SKM-1 (cell line): Measurements from ENCODE around the gene AHI1.

Experiments
- DNase-seq: peaks from one replicate; lab custom pipeline; 2025; ENCODE audit not compliant: unreplicated experiment; lab: John Stamatoyannopoulos, UW

AHI1 gene

DNA sequence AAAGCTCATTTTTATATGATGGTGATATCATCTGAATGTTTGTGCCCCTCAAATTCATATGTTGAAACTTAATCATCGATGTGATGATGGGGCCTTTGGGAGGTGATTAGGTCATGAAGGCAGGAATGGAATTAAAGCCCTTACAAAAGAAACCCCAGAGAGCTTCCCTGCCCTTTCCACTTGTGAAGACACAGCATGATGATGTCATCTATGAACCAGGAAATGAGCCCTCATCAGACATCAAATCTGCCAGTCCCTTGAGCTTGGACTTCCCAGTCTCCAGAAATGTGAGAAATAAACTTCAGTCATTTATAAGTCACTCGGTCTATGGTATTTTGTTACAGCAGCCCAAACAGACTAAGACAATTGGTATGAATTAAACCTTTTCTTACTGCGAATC, 163.4 kb downstream of the AHI1 start:
- DNase-seq: no peak

DNA sequence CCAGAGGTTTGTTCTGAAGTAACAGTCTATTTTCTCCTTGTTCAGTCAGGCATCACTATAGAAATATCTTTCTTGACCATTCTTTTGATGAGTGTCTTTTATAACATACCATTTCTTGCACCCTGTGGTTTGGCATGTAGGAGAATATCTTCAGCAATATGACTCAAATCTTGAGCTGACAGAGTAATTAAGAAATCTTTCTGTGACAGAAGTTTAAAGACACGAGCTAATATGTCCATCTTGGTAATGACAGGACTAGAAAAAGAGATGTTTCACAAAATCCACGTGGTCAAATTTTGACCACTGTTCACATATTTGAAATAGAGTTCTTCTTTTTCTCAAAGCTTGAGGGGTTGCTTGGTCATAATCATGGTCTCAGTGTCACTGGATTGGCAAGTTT, 166.5 kb downstream of the AHI1 start:
- DNase-seq: no peak

DNA sequence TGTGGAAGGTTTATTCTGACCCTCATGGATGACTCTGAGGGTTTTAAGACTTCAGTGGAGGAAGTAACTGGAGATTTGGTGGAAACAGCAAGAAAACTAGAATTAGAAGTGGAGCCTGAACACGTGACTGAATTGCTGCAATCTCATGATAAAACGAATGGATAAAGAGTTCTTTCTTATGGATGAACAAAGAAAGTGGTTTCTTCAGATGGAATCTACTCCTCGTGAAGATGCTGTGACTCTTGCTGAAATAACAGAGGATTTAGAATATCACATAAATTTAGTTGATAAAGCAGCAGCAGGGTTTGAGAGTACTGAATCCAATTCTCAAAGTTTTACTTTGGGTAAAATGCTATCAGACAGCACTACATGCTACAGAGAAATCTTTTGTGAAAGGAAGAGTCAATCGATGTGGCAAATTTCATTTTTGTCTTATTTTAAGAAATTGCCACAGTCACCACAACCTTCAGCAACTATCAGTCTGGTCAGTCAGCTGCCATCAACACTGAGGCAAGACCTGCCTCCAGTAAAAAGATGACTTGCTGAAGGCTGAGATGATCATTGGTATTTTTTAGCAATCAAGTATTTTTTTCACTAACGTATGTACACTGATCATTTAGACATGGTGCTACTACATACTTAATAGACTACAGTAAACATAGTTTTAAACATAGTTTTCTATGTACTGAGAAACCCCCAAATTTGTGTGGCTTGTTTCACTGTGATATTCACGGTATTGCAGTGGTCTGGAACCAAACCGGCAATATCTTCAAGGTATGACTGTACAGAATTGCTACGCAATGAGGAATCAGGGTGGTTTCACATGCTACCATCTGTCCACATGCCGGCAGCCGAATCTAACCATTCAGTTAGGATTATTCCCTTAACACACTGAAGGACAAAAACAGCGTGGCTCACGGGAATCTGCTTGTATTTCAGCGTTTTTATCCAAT, 167.4 kb downstream of the AHI1 start:
- no peak for DNase-seq

GRCh38 chr6:135328136-135328535, 169.4 kb downstream of the AHI1 start:
- DNase-seq: no peak

- peak; percentile 56 for DNase-seq
Observed at GRCh38 chr6:135325624-135326424, 171.7 kb downstream of the AHI1 start.

- no peak for DNase-seq
Observed at GRCh38 chr6:135324531-135324930, 173.0 kb downstream of the AHI1 start.

- no peak for DNase-seq
Observed at GRCh38 chr6:135323979-135324378, 173.6 kb downstream of the AHI1 start.

DNA sequence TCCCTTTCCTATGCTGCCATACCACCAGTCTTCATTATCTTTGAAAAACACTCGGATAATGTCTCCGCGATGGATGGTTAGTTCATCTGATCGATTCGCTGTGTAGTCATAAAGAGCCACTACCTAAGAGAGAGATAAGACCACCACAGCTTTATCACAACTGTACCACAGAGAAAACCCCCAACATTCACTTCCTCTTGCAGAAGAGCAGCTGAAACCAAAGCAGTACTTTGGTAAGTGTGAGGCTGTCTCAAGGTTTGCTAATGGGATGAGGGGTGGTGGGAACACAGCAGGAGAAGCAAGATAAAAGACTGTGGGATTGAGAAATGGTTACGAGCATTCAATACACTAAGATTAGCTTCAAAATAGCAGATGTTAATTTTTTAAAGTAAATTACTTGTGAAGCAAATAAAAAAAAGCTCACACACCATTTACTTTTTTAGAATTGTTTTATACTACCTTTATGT, 174.3 kb downstream of the AHI1 start:
- DNase-seq: peak; percentile 43

DNA sequence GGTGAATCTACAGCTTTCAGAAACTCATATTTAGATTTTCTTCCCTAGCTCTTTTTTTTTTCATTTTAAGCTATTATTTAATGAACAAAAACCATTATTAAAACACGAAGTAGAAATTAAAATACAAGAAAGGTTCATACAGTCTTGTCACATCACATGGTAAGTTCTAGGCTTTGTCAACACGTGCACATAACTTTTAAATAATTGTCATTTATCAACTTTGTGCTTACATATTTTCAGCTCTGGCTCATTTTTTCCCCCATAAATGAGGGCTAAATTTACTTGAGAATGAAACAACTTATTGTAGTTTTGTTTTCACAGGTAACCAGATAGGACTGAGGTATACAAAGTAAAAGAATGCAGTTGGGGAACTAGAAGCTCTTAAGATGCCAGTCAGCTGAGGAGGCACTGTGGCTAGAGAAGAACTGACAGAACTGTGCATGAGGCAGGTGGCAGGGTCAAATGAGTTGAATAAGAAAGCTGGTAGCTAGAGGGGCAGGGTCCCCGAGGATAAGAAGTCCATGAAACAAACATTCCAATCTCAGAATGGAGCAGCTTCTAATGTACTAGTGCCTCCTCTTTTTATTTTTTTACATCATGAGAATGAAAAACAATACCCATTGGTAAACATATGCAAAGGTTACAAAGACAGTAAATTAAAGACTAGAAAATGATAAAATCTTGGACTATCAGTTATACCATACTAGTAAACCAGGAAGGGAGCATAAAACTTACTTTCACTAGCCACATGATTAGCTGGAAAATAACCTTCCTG, 174.9 kb downstream of the AHI1 start:
- DNase-seq: no peak

DNA sequence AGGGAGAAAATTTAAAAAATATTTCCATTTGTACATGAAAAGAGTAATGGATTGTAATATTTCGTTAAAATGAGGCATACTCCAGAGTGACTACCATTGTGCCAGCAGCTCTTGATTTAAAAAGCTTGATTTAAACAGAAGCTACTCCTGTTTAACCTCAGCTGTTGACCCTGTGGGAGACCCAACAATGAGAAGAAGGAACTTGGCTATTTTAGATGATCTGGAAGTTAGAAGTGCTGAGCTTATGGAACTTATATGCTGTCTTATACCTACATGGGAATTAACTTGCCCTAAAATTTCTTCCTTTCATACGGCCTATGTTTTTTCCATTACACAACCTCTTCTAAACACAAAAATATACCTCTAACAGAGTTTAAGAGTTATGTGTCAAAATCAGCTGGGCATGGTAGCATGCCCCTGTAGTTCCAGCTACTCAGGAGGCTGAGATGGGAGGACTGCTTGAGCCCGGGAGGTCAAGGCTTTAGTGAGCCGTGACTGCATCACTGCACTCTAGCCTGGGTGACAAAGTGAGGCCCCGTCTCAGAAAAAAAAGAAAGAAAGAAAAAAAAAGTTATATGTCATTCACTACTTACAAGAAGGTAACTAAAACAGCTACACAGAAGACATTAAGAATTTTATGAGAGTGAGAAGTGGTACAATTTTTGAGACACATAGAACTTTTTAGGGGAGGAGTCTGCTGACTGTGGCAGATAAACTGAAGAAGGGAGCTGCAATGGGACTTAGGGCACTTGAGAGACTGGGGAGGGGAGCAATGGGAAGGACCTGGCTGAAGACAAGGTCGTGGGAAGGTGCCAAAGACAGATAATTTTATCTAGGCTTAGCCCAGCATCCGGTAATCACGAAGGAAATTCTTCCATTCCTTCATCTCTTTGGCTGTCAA, 176.6 kb downstream of the AHI1 start:
- DNase-seq: no peak

GRCh38 chr6:135319819-135320218, 177.7 kb downstream of the AHI1 start:
- no peak for DNase-seq

- no peak for DNase-seq
Observed at GRCh38 chr6:135318738-135319469, 178.6 kb downstream of the AHI1 start.

GRCh38 chr6:135314543-135314942, 183.0 kb downstream of the AHI1 start:
- no peak for DNase-seq

DNA sequence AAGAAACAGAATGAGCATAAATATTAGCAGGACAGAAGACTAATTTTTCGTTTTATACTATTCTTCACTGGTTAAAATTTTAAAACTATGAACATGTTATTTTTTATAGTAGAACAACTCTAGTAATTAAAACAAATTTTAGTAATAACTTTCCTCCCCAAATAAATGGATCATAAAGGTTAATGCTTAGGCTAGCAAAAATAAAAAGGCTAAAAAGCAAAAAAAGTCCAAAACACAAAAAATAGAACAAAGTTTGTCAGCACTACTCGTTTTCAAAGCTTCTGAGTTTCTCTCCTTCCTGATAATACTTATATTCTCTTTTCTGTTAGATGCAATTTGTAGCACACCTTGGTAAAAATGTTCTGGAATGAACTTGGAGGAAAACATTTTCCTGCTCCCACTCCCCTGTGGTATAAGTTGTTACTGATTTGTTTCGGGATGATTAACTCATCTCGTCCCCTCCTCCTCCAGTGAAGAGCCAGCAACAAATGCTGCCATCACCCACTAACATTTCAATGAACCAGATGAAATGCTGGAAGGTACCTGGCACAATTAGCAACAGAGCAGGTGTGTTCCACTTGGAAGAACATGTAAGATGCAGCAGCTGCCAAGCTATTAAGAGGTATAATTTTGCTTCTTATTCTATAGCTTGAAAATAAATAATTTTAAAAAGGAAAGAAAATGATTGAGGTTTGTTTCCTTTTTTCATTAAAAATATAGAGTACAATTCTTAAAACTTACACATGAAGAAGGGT, 185.9 kb downstream of the AHI1 start:
- no peak for DNase-seq

- DNase-seq: peak; percentile 34
Observed at GRCh38 chr6:135310291-135310690, 187.2 kb downstream of the AHI1 start.

DNA sequence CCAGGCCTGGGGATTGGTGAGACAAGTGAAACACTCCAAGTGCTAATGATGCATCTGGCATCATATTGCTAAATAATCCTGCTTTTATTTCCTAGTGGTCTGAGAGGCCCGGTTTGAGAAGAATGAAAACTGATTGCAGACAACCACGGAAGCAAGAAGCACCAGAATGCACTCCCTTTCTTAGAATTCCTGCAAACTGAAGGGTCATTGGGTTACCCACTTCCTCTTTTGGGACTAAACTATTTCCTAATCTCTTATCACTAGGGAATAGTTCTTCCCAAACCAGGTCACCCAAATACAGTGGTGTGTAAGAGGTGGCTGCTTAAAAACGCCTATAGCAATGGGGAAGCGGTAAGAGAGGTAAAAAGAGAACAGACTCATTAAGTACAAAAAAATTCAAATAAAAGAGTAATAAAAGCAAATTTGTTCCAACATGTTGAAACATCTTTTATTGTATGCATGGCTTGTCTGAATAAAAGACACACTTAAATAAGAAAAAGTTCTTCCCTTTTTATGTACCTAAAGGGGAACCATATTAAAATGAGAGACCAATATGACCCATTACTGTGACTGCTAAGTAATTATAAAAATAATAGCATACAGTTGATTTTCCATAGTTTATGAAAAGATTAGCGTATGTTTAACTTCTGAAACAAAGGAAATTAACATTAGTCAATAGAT, 190.7 kb downstream of the AHI1 start:
- DNase-seq: peak; percentile 65

DNA sequence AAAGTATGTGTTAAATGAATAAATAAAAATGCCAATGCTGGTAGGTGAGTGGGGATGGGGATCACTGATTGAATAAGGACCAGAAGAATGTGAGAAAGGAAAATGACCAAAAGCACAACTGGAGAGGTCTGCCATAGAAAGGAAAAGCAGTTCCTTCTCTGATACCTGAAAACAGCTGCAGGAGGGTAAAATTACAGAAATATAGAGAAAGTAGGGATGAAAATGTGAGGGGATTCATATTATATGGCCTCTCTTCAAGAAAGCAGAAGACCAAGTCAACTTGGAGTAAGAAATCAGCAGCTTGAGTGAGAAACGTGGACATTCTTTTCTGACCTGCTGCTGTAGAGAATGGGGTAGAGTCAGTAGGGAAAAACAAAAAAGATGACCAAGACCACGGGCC, 191.4 kb downstream of the AHI1 start:
- DNase-seq: no peak

- no peak for DNase-seq
Observed at GRCh38 chr6:135305684-135306083, 191.9 kb downstream of the AHI1 start.
